HEK293T (cell line): ENCODE data around the gene COL27A1.

Experiments used
- CTCF ChIA-PET: fragments of 350-600 bp; formaldehyde crosslinking; extraction: SDS; loops from one replicate; lab custom pipeline; 2021; ENCODE audit warnings: antibody characterized with exemption, inconsistent platforms; lab: Yijun Ruan, JAX
- POLR2A ChIA-PET: fragments of 350-600 bp; formaldehyde crosslinking; extraction: SDS; loops from one replicate; lab custom pipeline; 2020; ENCODE audit warnings: antibody characterized with exemption, inconsistent platforms; lab: Yijun Ruan, JAX
- DNase-seq: peaks from one replicate; pipeline ENCODE4 v3.0.0; 2012; ENCODE audit warnings: mixed read lengths; ENCODE audit errors: extremely low spot score
- ARNT ChIP-seq: fragments of 450-650 bp; IDR thresholded peaks from 2 replicates; pipeline ENCODE4 v1.6.1; 2017; ENCODE audit warnings: mild to moderate bottlenecking
- BHLHE40 ChIP-seq: fragments of 450-650 bp; IDR thresholded peaks from 2 replicates; pipeline ENCODE4 v1.6.1; 2016; ENCODE audit warnings: mild to moderate bottlenecking, moderate library complexity, borderline replicate concordance
- CTBP1 ChIP-seq: fragments of 450-650 bp; IDR thresholded peaks from 2 replicates; pipeline ENCODE4 v1.6.1; 2016; ENCODE audit warnings: borderline replicate concordance
- ELF4 ChIP-seq: fragments of 450-650 bp; IDR thresholded peaks from 2 replicates; pipeline ENCODE4 v1.6.1; 2017; ENCODE audit warnings: antibody characterized with exemption
- FOXA1 ChIP-seq: fragments of 450-650 bp; IDR thresholded peaks from 2 replicates; pipeline ENCODE4 v1.6.1; 2016; ENCODE audit warnings: mild to moderate bottlenecking
- FOXK2 ChIP-seq: fragments of 450-650 bp; IDR thresholded peaks from 2 replicates; pipeline ENCODE4 v1.6.1; 2016; ENCODE audit warnings: mild to moderate bottlenecking
- FOXM1 ChIP-seq: fragments of 450-650 bp; IDR thresholded peaks from 2 replicates; pipeline ENCODE4 v1.6.1; 2017; ENCODE audit warnings: mild to moderate bottlenecking, borderline replicate concordance
- HDGF ChIP-seq: fragments of 450-650 bp; IDR thresholded peaks from 2 replicates; pipeline ENCODE4 v1.6.1; 2017; ENCODE audit warnings: antibody characterized with exemption, borderline replicate concordance
- L3MBTL2 ChIP-seq: fragments of 450-650 bp; conservative IDR thresholded peaks from 2 replicates; pipeline ENCODE4 v1.6.1; 2016; ENCODE audit warnings: mild to moderate bottlenecking
- LEF1 ChIP-seq: fragments of 450-650 bp; IDR thresholded peaks from 2 replicates; pipeline ENCODE4 v1.6.1; 2017; ENCODE audit warnings: mild to moderate bottlenecking, borderline replicate concordance
- NFRKB ChIP-seq: fragments of 450-650 bp; IDR thresholded peaks from 2 replicates; pipeline ENCODE4 v1.6.1; 2016; ENCODE audit warnings: mild to moderate bottlenecking, moderate library complexity
- PKNOX1 ChIP-seq: fragments of 450-650 bp; IDR thresholded peaks from 2 replicates; pipeline ENCODE4 v1.6.1; 2016
- SP1 ChIP-seq: fragments of 450-650 bp; IDR thresholded peaks from 2 replicates; pipeline ENCODE4 v1.6.1; 2017
- SUZ12 ChIP-seq: fragments of 450-650 bp; IDR thresholded peaks from 2 replicates; pipeline ENCODE4 v1.6.1; 2016; ENCODE audit warnings: mild to moderate bottlenecking
- TARDBP ChIP-seq: fragments of 450-650 bp; IDR thresholded peaks from 2 replicates; pipeline ENCODE4 v1.6.1; 2016
- ZNF384 ChIP-seq: fragments of 450-650 bp; IDR thresholded peaks from 2 replicates; pipeline ENCODE4 v1.6.1; 2016

The COL27A1 gene

GRCh38 chr9:114207845-114208244 lies 52.5 kb downstream of the COL27A1 start:
- TF ChIP-seq LEF1 (no peak), FOXM1 (no peak), ARNT (no peak), NFRKB (no peak), FOXA1 (no peak), HDGF (no peak), BHLHE40 (no peak), ZNF384 (no peak), ELF4 (no peak), FOXK2 (no peak), SUZ12 (no peak), PKNOX1 (no peak), CTBP1 (no peak), L3MBTL2 (no peak), TARDBP (no peak), SP1 (no peak)
- ChIA-PET POLR2A (no interaction called here), CTCF (no interaction called here)
- DNase-seq = no peak

- POLR2A ChIA-PET = no interaction called here
- CTCF ChIA-PET = no interaction called here
- TF ChIP-seq FOXA1 (no peak), FOXK2 (no peak)
- no peak for DNase-seq
Measured at GRCh38 chr9:114209151-114209550, 53.8 kb downstream of the COL27A1 start.

- CTCF ChIA-PET = no interaction called here
- TF ChIP-seq FOXK2 = no peak
- no peak for TF ChIP-seq HDGF
- TF ChIP-seq FOXM1 = no peak
- TF ChIP-seq LEF1 = no peak
- TF ChIP-seq ELF4 = no peak
- TF ChIP-seq PKNOX1 = no peak
- no peak for TF ChIP-seq TARDBP
- no peak for TF ChIP-seq ZNF384
- no peak for TF ChIP-seq SUZ12
- TF ChIP-seq CTBP1 = no peak
- no peak for TF ChIP-seq ARNT
- TF ChIP-seq L3MBTL2 = no peak
- no peak for TF ChIP-seq FOXA1
- TF ChIP-seq SP1 = no peak
- no peak for TF ChIP-seq NFRKB
- no peak for TF ChIP-seq BHLHE40
- no peak for DNase-seq
- POLR2A ChIA-PET = no interaction called here
Measured at GRCh38 chr9:114210136-114210535, 54.8 kb downstream of the COL27A1 start.

- CTCF ChIA-PET = no interaction called here
- TF ChIP-seq BHLHE40 (no peak), L3MBTL2 (no peak), TARDBP (no peak), FOXK2 (no peak), SUZ12 (no peak), LEF1 (no peak), ARNT (no peak), SP1 (no peak), HDGF (no peak), ELF4 (no peak), NFRKB (no peak)
- POLR2A ChIA-PET = no interaction called here
- DNase-seq = no peak
Measured at GRCh38 chr9:114210691-114211276, 55.4 kb downstream of the COL27A1 start.

GRCh38 chr9:114212826-114213225 lies 57.5 kb downstream of the COL27A1 start:
- no peak for DNase-seq
- POLR2A ChIA-PET = no interaction called here
- CTCF ChIA-PET = no interaction called here
- TF ChIP-seq TARDBP (no peak), L3MBTL2 (no peak), FOXA1 (no peak), SUZ12 (no peak), SP1 (no peak), PKNOX1 (no peak), NFRKB (no peak), ARNT (no peak), FOXM1 (no peak), CTBP1 (no peak), ELF4 (no peak), BHLHE40 (no peak), HDGF (no peak), LEF1 (no peak)

- TF ChIP-seq SUZ12 (no peak), LEF1 (no peak), SP1 (no peak), ELF4 (no peak), FOXK2 (no peak), BHLHE40 (no peak), NFRKB (no peak)
- DNase-seq = no peak
- POLR2A ChIA-PET = no interaction called here
- CTCF ChIA-PET = no interaction called here
Measured at GRCh38 chr9:114213566-114213965, 58.2 kb downstream of the COL27A1 start.
